ENCODE results near the gene PBX3.

PBX3 gene

GRCh38 chr9:125983681-125984080, 236.5 kb downstream of the PBX3 start:
- DNase-seq, result no peak

- no peak for DNase-seq
These were observed 237.3 kb downstream of the PBX3 start for GRCh38 chr9:125984461-125984860.

- DNase-seq, result no peak
These were observed 238.2 kb downstream of the PBX3 start for GRCh38 chr9:125985142-125985997.

GRCh38 chr9:125985998-125986655, 239.0 kb downstream of the PBX3 start:
- no peak for DNase-seq

- no peak for DNase-seq
These were observed 239.8 kb downstream of the PBX3 start for GRCh38 chr9:125986966-125987365.

GRCh38 chr9:125987420-125987819, 240.2 kb downstream of the PBX3 start:
- no peak for DNase-seq

- DNase-seq, result no peak
These were observed 241.4 kb downstream of the PBX3 start for GRCh38 chr9:125988479-125989050.

- DNase-seq, result no peak
These were observed 241.9 kb downstream of the PBX3 start for GRCh38 chr9:125989090-125989501.

GRCh38 chr9:125989524-125990180, 242.5 kb downstream of the PBX3 start:
- no peak for DNase-seq

- no peak for DNase-seq
These were observed 243.1 kb downstream of the PBX3 start for GRCh38 chr9:125990186-125990792.

- DNase-seq, result no peak
These were observed 243.6 kb downstream of the PBX3 start for GRCh38 chr9:125990793-125991220.

- no peak for DNase-seq
These were observed 244.8 kb downstream of the PBX3 start for GRCh38 chr9:125991886-125992529.

GRCh38 chr9:125992557-125992956, 245.4 kb downstream of the PBX3 start:
- DNase-seq, result no peak

GRCh38 chr9:125993466-125993865, 246.3 kb downstream of the PBX3 start:
- no peak for DNase-seq

GRCh38 chr9:125994066-125994943, 247.1 kb downstream of the PBX3 start:
- DNase-seq, result no peak

- no peak for DNase-seq
These were observed 247.8 kb downstream of the PBX3 start for GRCh38 chr9:125995006-125995405.

GRCh38 chr9:125995706-125996105, 248.5 kb downstream of the PBX3 start:
- DNase-seq, result no peak

GRCh38 chr9:125996791-125997190, 249.6 kb downstream of the PBX3 start:
- no peak for DNase-seq

- no peak for DNase-seq
These were observed 250.1 kb downstream of the PBX3 start for GRCh38 chr9:125997196-125997823.

GRCh38 chr9:125998837-125999503, 251.8 kb downstream of the PBX3 start:
- DNase-seq, result no peak

Measured in CD4-positive, alpha-beta T cell treated with Interleukin-21 for 1 hour (primary cell).